HG02678 (cell line): Measurements from ENCODE around the gene ECE2.
"Not testable (repeated sequence)": the region's sequence is repeated elsewhere in the genome, so short reads cannot be mapped to it uniquely, and the experiment has no call there.

ENCODE experiments used
- ATAC-seq: cut with Tn5 transposase; IDR thresholded peaks from one replicate; pipeline ENCODE4 v1.9.1; 2021; ENCODE audit warnings: mild to moderate bottlenecking, moderate library complexity; ENCODE audit not compliant: unreplicated experiment

Gene ECE2

GRCh38 chr3:184335291-184335660, 59.5 kb downstream of the ECE2 start:
- ATAC-seq: no peak

DNA sequence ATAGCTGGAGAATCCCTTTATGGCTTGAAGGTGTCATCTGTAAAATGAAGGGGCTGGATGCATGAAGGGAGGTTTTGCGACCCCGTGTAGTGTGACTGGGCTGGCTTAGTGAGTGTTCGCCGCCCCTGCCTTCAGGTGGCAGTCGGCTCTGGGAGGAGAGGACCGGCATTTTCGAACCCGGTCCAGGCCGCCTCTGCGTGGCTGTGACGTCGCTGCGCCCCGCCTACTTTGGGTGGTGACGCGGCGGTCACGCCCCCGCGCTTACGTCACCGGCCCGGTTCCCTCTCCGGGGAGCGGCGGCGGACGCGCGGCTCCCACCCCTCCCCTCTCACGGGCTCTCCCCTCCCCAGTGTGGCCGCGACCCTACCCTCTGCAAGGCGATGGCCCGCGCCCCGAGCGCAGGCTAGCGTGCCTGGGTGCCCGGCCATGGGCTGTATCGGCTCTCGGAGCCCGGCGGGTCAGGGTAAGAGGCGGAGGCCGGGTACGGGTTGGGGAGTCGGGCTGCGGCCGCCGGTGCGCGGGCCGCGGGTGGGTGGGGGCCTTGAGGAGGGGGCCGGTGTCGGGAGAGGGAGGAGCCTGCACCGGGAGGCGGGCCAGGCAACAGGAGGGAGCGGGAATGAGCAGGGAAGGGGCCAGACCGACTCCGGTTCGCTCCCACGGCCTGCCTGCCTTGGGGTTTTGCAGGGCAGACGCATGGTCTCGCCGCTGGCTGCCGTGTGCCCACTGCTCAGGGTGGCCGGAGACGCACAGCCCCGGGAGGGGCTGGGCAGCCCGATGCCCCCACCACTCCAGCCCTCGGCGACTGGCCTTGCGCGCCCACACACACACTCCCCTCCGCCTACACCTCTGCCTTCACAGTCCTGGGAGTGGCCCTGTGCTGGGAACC, 60.1 kb downstream of the ECE2 start:
- ATAC-seq: peak; percentile 87

DNA sequence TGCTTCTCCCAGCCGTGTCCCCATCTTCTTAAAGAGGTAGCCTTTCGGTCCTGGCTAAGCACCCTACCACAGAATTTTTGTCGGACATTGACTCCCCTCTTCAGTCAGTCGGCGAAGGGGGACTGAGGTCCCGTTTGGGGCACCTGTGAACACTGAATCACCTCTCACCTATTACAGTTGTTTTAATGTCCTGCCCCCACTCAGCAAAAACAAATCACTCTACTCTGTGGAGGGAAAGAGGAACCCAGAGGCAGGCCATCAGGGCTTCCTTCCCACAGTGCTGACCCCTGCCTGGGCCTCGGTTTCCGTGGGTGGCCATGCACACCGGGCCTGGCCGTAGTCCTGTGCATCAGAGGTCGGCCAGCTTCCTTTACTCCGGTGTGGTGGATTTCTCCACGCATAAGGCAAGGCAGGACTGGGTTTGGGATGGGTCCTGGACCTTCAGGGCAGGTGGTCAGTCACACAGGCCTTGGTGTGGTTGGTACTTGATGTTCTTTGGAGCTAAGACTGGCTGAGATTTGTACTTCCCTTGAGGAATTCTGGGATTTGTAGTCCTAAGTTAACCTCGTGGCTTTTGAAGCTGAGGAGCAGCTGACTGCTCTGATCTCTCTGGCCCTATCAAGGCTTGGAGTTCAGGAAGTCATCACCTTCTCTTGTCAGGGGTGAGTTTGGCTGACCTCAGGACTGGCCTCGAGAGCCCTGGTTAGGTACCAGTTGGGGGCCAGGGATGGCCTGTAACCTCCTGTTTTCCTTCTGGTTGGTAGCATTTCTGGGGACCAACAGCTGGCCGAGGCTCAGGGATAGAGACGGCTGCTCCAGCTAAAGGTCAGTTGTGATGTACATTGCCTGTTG, 61.0 kb downstream of the ECE2 start:
- ATAC-seq: no peak

GRCh38 chr3:184337399-184337714, 61.5 kb downstream of the ECE2 start, which contains the start of gene FAM131A:
Gene FAM131A (plus strand): TSS chr3:184337600. CDS start chr3:184337631, 31 bp downstream.
- ATAC-seq: no peak

DNA sequence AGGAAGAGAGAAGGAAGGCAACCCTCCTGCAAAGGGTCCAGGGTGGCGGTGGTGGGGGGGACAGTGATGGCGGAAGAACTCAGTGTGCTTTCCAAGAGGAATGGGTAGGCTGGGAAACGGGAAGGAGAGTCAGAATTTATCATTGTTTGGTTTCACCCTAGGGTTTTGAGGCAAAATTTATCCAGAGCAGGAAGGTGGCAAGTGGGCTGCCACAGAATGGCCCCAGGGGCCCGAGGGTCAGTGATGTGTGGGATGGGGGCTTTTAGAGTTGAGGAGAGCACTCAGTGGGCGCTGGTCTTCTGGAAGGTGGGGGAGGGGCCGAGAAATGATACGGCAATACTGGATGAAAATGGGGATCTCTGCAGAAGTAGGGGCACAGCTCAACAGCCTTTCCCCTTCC, 62.2 kb downstream of the ECE2 start:
- no peak for ATAC-seq

DNA sequence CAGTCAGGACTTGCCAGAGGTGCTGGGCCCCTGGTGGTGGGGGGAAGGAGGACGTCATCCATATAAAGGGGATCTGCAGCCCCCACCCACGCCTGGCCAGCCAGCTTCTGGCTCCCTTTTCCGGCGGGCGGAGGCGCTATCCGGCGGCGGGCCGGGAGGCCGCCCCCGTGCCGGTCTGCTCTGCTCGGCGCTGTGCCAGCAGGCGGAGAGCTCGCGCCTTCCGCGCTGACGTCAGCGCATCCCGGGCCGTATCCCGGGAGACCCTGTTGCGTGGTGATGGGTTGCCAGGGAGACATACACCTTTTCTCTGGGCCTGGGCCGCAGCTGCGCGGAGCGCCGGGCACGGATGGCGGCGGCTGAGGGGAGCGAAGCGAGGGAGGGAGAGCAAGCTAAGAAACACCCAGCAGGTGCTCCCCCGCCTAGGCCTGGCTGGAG, 62.7 kb downstream of the ECE2 start:
- ATAC-seq: no peak

GRCh38 chr3:184339001-184339400, 63.2 kb downstream of the ECE2 start:
- ATAC-seq: no peak

- ATAC-seq: not testable (repeated sequence)
Measured at GRCh38 chr3:184339451-184340135, 63.8 kb downstream of the ECE2 start.

DNA sequence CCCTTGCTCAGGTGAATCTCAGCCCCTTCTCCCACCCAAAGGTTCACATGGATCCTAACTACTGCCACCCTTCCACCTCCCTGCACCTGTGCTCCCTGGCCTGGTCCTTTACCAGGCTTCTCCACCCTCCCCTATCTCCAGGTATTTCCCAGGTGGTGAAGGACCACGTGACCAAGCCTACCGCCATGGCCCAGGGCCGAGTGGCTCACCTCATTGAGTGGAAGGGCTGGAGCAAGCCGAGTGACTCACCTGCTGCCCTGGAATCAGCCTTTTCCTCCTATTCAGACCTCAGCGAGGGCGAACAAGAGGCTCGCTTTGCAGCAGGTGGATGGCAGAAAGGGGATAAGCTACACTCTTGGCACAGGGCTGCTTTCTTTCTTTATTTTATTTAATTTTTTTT, 66.1 kb downstream of the ECE2 start:
- ATAC-seq: no peak
